ENCODE measurements around the gene RASSF5.

GRCh38 chr1:206544562-206545257 is 37.4 kb downstream of the RASSF5 start:
- TF ChIP-seq CTCF (IDR thresholded peaks at IDR 0.05; ENCODE audit: low read length): peak; percentile 96
- TF ChIP-seq EZH2 (optimal IDR thresholded peaks at IDR 0.05; ENCODE audit: low read depth, low read length): no peak

Data from MM.1S (cell line).